NAMALWA (cell line): ENCODE measurements around the gene CD300A.
"Not testable (repeated sequence)": the region's sequence is repeated elsewhere in the genome, so short reads cannot be mapped to it uniquely, and the experiment has no call there.

Experiments used
- DNase-seq: peaks from one replicate; pipeline ENCODE4 v3.0.0-alpha.2; 2015; ENCODE audit warnings: low spot score

The CD300A gene

DNA sequence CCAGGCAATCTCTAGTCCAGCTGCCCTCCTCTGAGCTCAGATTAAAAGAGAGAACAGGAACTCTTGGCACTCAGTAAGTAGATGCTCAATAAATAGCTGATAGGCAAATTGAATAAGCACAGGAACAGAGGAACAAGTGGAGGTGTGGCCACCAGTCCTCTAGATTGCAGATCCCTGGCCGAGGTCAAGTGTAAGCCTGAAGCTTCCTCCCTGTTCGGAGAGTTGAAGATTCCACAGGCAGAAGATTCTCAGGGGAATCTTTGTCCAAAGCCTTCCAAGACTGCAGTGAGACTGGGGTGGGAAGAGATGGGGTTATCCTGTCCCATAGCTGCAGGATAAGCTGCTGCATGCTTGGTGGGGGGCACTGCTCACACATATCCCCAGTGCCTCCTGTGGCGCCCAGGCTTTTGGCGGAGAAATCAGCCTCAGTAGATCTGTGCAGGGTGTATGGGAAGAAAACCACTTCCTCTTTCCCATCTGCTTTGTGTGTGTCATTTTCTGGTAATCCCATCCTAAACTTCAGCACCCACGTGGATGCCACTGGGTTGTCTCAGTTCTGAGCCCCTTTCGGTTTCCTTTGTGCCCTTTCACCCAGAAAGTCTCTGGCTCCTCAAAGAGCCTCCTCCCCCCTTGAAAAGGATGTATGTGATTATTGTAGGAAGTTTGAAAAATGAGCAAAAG is 12.1 kb downstream of the CD300A start:
- DNase-seq, result peak; percentile 28

DNA sequence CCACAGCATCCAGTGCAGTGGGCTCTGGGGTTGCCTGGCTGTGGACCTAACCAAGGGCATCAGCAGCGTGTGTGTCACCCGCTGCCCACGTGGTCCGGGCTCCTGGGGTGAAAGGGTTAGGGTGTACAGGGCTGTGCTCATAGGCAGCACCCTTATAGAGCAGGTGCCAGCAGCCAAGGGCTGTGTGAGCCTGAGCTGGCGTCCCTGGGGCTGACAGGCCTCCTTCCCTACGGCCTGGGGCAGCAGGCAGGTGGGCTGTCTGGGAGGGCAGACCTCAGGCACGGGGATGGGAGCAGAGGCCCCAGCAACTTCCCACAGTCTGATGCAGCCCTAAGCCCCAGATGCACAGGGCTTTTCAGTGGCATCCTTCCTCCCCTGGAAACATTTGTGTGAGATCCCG is 13.9 kb downstream of the CD300A start:
- DNase-seq, result no peak

DNA sequence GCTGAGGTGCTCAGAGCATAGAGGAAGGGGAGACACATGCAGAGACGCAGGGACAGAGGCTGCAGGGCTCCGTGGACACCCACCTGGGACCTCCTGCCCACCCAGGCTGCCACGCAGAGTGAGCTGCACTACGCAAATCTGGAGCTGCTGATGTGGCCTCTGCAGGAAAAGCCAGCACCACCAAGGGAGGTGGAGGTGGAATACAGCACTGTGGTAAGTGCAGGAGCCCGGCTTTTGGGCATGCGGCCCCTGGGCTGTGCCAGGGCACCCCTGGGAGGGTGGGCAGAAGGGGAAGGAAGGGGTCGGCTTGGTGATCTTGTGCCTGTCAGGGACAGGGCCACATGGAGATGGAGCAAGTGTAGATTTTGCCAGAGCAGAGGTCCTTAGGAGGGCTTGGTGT is 15.2 kb downstream of the CD300A start:
- no peak for DNase-seq

DNA sequence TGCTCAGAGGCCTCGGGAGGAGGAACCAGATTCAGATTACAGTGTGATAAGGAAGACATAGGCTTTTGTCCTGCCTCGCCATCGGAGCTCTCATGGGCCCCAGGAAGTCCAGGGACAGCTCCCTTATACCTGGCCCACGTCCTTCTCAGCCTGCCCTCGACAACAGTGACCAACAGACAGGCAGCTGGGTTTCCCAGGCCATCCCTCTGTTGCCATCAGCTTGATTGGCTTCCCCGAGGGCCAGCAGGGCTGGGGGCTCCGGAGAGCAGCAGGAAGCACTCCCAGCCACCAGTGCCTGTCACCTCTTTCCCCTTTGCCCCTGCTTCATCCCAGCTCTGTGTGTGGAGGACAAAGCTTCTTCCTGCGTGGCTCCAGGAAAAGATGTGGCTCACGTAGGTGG is 17.6 kb downstream of the CD300A start:
- DNase-seq, result no peak

DNA sequence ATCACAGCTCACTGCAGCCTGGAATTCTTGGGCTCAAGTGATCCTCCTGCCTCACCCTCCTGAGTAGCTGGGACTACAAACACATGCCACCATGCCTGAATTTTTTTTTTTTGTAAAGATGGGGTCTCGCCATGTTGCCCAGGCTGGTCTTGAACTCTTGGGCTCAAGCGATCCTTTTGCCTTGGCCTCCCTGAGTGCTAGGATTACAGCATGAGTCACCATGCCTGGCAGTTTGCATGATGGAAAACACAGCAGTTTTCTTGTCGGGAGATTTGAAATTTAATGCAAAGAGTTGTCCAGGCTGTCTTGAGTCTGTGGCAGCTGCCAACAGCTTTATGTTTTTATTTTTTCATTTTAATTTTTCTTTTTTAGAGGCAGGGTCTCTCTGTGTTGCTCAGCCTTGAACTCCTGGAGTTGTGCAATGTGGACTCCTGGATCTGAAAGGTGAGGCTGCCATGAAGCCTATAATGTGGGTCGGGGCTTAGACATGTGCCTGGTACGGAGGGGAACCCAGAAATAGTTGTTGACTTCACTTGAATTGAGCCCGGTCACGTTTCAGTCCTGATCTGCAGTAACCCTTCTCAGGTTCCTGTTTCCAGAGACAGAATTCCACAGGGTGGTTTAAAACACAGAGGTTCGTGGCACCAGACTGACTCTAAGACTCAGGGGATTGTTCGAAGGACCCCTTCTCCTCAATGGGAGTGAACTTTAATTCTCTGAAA is 18.7 kb downstream of the CD300A start:
- no peak for DNase-seq

DNA sequence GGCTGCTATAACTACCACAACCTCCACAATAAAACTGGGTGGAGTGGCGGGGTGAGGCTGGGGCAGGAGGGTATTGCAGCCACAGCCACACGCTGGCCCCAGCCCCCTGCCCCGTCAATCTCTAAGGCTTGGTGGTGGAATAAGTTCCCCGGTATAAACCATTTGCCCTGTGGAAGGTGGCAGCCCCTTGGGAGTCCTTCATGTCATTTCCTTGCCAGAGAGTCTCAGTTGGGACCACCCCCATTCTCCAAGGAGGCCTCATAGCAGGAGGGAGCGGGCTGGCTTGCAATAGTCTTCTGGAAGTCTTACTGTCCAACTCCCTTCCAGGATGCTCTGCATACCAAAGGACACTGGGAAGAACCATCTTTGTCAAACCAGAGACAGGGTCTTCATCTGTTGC is 19.4 kb downstream of the CD300A start:
- DNase-seq, result no peak

DNA sequence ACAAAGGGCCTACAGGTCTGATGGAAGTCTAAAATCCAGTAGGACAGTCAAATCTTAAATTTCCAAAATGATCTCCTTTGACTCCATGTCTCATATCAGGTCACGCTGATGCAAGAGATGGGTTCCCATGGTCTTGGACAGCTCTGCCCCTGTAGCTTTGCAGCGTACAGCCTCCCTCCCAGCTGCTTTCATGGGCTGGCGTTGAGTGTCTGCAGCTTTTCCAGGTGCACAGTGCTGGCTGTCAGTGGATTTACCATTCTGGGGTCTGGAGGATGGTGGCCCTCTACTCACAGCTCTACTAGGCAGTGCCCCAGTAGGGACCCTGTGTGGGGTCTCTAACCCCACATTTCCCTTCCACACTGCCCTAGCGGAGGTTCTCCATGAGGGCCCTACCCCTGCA is 21.8 kb downstream of the CD300A start:
- DNase-seq, result not testable (repeated sequence)

DNA sequence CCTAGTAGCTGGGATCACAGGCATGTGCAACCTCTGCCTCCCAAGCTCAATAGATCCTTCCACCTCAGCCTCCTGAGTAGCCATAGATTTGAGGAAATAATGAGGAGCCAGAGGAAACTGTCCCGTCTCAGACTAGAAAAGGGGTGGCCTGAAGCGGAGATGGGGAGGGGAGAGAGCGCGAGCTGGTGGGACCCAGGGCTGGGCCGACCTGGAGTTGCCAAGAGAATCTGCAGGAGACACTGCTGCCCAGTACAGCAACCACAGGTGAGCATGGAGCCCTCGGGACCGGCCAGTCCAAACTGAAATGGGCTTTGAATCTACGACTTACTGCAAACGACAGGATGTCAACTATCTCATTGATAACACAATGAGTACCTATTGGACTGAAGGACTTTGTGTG is 24.3 kb downstream of the CD300A start:
- no peak for DNase-seq

DNA sequence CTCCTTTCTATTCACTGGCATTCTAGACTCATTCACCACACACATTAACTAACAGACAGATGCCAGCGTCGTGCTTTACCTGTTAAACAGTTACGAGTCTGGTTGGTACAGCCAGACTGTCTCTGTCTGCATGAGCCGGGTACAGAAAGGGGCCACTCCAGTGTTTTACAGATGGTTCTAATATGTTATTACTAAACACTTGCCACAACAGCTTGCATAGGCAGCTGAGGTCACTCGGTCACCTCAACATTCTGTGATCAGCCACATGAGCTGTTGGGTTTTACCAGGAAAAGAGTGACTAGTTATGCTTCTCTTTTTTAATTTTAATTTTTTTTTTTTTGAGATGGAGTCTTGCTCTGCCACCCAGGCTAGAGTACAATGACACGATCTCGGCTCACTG is 25.2 kb downstream of the CD300A start:
- DNase-seq, result no peak

DNA sequence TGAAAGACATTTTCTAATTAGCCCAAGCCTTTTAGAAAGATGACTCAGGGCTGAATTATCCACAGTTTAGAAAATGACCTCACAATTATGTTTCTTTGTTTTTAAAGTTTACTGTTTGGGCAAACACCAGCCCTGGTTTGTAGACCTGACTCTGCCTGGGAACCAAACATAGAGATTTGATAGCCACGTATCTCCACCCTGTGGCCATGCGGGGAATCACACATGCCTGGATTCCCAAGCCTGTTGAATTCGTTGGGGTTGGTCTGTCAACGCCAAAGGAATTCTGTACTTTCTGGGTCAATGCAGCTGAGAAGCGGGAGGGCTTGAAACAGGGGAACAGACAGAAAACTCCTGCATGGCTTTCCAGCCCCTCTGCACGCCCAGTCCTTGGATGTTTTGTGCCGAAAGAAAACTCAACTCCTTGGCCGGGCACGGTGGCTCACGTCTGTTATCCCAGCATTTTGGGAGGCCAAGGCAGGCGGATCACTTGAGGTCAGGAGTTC is 26.9 kb downstream of the CD300A start:
- peak; percentile 66 for DNase-seq

DNA sequence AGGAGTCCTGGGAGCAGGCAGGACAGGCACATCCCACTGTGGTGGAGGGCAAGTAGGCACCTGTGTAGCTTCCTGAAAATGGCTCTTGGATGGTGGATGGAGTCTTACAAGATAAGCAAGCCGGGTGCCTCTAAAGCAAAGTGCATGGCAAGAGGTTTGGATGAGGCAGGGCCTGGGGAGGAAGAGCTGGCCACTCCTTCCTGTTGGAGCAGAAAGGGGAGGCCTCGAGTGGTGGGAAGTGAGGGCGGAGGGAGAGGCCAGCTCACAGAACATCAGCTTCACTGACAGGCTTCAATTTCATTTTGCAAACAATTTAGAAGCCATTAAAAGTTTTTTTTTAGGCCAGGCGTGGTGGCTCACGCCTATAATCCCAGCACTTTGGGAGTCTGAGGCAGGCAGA is 31.0 kb downstream of the CD300A start:
- no peak for DNase-seq

DNA sequence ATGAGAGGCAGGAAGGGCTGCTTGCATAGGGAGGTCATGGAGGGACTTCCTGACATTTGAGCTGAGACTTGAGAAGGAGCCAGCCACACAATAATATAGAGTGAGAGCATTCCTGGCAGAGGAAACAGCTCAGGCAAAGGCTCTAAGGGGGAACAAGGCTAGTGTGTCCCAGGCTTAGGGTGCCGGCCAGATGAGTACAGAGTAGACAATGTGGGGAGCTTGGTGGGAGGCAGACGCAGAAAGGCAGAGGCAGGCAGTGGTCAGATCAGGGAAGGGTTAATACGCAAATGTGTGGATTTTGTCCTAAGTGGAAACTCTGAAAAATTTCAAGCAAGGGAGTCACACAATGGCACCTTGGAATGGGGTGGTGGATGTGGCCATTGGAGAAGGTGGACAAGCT is 33.6 kb downstream of the CD300A start:
- no peak for DNase-seq

DNA sequence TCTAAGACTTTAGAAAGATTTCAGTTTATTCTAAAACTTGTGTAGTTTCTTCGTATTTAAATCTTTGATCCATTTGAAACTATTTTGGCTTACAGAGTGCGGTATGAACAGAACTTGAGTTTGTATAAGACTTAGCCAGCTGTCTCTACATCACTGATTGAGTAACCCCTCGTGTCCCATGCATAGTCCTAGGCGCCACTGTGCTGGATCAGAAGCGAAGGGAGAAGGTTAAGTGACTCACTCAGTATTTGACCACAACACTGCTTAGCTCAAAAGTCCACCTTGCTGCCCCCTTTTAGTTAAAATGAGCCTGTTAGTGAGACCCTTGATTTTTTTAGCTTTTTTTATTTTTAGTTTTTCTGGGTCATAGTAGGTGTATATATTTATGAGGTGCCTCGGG is 36.4 kb downstream of the CD300A start:
- no peak for DNase-seq

DNA sequence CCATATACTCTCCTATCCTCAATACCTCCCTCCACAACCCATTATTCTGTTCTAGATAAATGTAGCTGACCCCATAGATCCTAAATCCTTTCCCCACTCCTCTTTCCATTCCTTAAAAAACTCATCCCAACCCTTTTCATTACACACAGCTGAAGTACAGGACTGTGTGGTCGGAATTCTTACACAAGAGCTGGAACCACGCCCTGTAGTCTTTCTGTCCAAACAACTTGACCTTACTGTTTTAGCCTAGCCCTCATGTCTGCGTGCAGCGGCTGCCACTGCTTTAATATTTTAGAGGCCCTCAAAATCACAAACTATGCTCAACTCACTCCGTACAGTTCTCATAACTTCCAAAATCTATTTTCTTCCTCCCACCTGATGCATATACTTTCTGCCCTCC is 37.5 kb downstream of the CD300A start:
- not testable (repeated sequence) for DNase-seq

DNA sequence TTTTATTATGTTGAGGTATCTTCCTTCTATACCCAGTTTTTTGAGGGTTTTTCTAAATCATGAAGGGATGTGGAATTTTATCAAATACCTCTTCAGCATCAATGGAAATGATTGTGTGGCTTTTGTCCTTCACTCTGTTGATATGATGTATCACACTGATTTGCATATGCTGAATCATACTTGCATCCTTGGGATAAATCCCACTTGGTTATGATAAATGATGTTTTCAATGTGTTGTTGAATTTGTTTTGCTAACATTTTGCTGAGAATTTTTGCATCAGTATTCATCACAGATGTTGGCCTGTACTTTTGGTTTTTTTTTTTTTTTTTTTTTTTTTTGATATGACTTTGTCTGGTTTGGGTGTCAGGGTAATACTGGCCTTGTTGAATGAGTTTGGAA is 41.7 kb downstream of the CD300A start:
- DNase-seq, result no peak

DNA sequence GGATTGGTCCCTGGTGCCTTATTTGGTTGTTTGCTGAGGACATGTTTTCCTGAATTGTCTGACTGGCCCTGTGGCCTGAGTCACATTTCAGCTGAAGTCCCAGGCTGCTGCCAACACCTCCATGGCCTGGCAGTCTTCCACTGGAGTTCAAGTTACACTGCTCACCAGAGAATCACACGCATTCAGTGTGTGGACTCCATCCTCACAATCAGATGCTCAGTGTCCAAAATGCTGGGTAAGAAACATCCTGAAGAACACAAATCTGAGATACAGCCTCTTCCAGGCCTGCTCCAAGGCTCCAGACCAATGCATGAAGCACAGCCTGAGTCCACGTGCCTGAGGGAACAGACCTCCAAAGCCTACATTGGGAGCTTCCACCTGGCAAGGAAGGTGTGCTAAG is 45.6 kb downstream of the CD300A start:
- DNase-seq, result no peak

DNA sequence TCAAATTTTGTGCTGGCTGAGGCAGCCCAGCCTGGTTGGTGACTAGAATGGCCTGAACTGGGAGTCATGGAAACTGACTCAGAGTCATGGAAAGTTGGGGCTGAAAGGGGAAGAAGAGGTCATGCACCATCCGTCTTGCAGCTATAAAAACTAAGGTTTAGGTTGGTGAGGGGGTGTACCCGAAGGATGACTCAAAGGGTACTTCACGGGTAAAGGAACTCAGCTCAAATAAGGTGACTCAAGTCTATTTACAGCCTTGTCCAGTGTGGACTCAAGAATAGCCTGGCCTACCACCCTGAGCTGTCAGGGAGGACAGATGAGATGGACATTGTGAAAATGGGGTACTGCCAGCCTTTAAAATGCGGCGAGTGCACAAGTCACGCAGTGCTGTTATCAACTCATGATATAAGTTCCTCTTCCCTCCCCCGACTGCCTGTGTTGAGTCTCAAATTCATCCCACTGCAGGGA is 46.2 kb downstream of the CD300A start:
- DNase-seq, result no peak

DNA sequence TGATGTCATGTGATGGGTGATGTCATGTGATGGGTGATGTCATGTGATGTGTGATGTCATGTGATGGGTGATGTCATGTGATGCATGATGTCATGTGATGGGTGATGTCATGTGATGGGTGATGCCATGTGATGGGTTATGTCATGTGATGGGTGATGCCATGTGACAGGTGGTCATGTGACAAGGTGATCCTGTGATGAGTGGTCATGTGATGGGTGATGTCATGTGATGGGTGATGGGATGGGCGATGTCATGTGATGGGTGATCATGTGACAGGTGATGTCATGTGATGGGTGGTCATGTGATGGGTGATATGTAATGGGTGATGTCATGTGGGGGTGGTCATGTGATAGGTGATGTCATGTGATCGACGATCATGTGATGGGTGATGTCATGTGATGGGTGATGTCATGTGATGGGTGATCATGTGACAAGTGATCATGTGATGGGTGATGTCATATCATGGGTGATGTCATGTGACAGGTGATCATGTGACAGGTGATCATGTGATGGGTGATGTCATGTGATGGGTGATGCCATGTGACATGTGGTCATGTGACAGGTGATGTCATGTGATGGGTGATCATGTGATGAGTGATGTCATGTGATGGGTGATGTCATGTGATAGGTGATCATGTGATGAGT is 47.7 kb downstream of the CD300A start:
- peak; percentile 91 for DNase-seq

DNA sequence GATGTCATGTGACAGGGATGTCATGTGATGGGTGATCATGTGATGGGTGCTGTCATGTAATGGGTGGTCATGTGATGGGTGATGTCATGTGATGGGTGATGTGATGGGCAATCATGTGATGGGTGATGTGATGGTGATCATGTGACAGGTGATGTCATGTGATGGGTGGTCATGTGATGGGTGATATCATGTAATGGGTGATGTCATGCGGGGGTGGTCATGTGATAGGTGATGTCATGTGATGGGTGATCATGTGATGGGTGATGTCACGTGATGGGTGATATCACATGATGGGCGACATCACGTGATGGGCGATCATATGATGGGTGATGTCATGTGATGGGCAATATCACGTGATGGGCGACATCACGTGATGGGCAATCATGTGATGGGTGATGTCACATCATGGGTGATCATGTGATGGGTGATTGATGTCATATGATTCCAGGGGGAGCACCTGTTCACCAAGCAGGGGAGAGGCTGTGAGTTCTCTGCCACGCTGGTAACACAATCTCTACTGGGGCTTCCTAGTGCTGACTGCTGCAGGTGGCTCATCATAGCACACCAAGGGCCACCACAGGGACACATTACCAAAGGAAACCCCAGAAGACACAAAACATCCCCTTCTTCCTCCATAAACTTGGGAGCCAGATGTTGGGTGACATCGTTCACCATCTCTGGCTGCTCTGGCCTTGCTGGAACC is 48.3 kb downstream of the CD300A start:
- no peak for DNase-seq

DNA sequence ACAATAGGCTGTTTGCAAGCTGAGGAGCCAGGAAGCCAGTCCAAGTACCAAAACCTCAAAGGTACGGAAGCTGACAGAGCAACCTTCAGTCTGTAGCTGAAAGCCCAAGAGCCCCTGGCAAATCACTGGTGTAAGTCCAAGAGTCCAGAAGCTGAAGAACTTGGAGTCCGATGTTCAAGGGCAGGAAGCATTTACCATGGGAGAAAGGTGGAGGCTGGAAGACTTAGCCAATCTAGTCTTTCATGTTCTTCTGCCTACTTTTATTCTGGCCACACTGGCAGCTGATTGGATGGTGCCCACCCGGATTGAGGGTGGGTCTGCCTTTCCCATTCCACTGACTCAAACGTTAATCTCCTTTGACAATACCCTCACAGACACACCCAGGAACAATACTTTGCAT is 49.5 kb downstream of the CD300A start:
- no peak for DNase-seq

DNA sequence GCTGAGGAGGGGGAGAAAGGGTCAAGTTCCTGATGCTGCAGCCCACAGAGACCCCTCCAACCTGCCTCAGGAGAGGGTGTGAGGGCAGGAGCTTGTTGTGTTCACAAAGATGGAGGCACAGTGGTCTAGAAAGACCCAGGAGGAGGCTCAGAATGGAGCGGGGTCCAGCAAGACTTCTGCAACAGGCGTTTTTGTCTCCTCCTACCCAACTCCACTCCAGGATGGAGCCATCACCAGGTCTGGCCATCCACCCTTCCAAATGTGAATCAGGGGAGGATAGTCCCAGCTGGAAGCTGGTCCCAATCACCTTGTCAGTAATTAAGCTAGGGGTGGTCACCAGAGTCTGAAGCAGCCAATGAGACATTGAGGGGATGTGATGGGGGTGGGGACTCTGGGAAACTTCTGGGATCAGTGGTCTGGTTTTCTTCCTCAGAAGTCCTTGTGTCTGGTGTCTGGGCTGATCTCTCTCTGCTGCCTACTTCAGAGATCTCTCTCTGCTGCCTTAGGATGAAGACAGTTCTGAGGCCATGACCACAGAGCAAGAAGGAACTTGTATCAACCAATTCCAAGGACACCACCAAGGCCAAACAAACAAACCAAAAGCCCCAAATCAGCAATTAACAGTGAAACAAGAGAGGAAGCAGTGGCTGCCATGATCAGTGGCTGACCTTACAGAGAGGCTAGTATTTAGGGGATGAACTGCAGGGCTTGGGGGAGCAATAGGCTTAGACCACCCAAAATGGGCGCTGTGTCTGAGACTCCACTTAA is 50.3 kb downstream of the CD300A start:
- no peak for DNase-seq
